ENCODE data around the gene OR7G3.

OR7G3 gene

GRCh38 chr19:9161427-9161826, 34.7 kb upstream of the OR7G3 start:
- no peak for TF ChIP-seq CREB1 (IDR thresholded peaks at IDR 0.05; ENCODE audit: low read depth)
- no peak for TF ChIP-seq CEBPB (IDR thresholded peaks at IDR 0.05)
- TF ChIP-seq TEAD4 (IDR thresholded peaks at IDR 0.05): no peak
- TF ChIP-seq EP300 (IDR thresholded peaks at IDR 0.05; ENCODE audit: borderline replicate concordance): no peak
- TF ChIP-seq MAX (IDR thresholded peaks at IDR 0.05): no peak
- TF ChIP-seq NFIC (IDR thresholded peaks at IDR 0.05): no peak
- TF ChIP-seq ZBTB7A (IDR thresholded peaks at IDR 0.05; ENCODE audit: low read depth): no peak
- no peak for TF ChIP-seq FOXM1 (IDR thresholded peaks at IDR 0.05; ENCODE audit: borderline replicate concordance, low read depth)
- no peak for TF ChIP-seq YY1 (IDR thresholded peaks at IDR 0.05; ENCODE audit: low read depth)
- no peak for TF ChIP-seq RAD21 (IDR thresholded peaks at IDR 0.05; ENCODE audit: low read depth)
- no peak for TF ChIP-seq USF1 (IDR thresholded peaks at IDR 0.05)
- TF ChIP-seq REST (IDR thresholded peaks at IDR 0.05; ENCODE audit: low read depth): no peak
- TF ChIP-seq TCF12 (IDR thresholded peaks at IDR 0.05; ENCODE audit: low read depth): no peak
- TF ChIP-seq TAF1 (IDR thresholded peaks at IDR 0.05; ENCODE audit: low read depth): no peak
- TF ChIP-seq EGR1 (IDR thresholded peaks at IDR 0.05): no peak

GRCh38 chr19:9159891-9160290, 33.1 kb upstream of the OR7G3 start:
- no peak for TF ChIP-seq TAF1 (IDR thresholded peaks at IDR 0.05; ENCODE audit: low read depth)
- no peak for TF ChIP-seq ZBTB7A (IDR thresholded peaks at IDR 0.05; ENCODE audit: low read depth)
- TF ChIP-seq CREB1 (IDR thresholded peaks at IDR 0.05; ENCODE audit: low read depth): no peak
- no peak for TF ChIP-seq YY1 (IDR thresholded peaks at IDR 0.05; ENCODE audit: low read depth)
- no peak for TF ChIP-seq EP300 (IDR thresholded peaks at IDR 0.05; ENCODE audit: borderline replicate concordance)
- TF ChIP-seq FOXM1 (IDR thresholded peaks at IDR 0.05; ENCODE audit: borderline replicate concordance, low read depth): no peak
- TF ChIP-seq CEBPB (IDR thresholded peaks at IDR 0.05): no peak
- TF ChIP-seq TCF12 (IDR thresholded peaks at IDR 0.05; ENCODE audit: low read depth): no peak
- no peak for TF ChIP-seq REST (IDR thresholded peaks at IDR 0.05; ENCODE audit: low read depth)
- no peak for TF ChIP-seq MAX (IDR thresholded peaks at IDR 0.05)
- TF ChIP-seq NFIC (IDR thresholded peaks at IDR 0.05): no peak
- TF ChIP-seq USF1 (IDR thresholded peaks at IDR 0.05): no peak
- TF ChIP-seq TEAD4 (IDR thresholded peaks at IDR 0.05): no peak
- no peak for TF ChIP-seq EGR1 (IDR thresholded peaks at IDR 0.05)
- TF ChIP-seq RAD21 (IDR thresholded peaks at IDR 0.05; ENCODE audit: low read depth): no peak

- no peak for TF ChIP-seq FOXM1 (IDR thresholded peaks at IDR 0.05; ENCODE audit: borderline replicate concordance, low read depth)
- TF ChIP-seq ZBTB7A (IDR thresholded peaks at IDR 0.05; ENCODE audit: low read depth): no peak
- TF ChIP-seq EGR1 (IDR thresholded peaks at IDR 0.05): no peak
- no peak for TF ChIP-seq RAD21 (IDR thresholded peaks at IDR 0.05; ENCODE audit: low read depth)
- no peak for TF ChIP-seq USF1 (IDR thresholded peaks at IDR 0.05)
- no peak for TF ChIP-seq MAX (IDR thresholded peaks at IDR 0.05)
- no peak for TF ChIP-seq TAF1 (IDR thresholded peaks at IDR 0.05; ENCODE audit: low read depth)
- no peak for TF ChIP-seq CREB1 (IDR thresholded peaks at IDR 0.05; ENCODE audit: low read depth)
- no peak for TF ChIP-seq YY1 (IDR thresholded peaks at IDR 0.05; ENCODE audit: low read depth)
These were observed 29.6 kb upstream of the OR7G3 start for GRCh38 chr19:9156304-9156703.

- TF ChIP-seq RAD21 (IDR thresholded peaks at IDR 0.05; ENCODE audit: low read depth) (no peak), YY1 (IDR thresholded peaks at IDR 0.05; ENCODE audit: low read depth) (no peak), EP300 (IDR thresholded peaks at IDR 0.05; ENCODE audit: borderline replicate concordance) (no peak), EGR1 (IDR thresholded peaks at IDR 0.05) (no peak), REST (IDR thresholded peaks at IDR 0.05; ENCODE audit: low read depth) (no peak), TEAD4 (IDR thresholded peaks at IDR 0.05) (no peak), CREB1 (IDR thresholded peaks at IDR 0.05; ENCODE audit: low read depth) (no peak), CEBPB (IDR thresholded peaks at IDR 0.05) (no peak)
These were observed 28.8 kb upstream of the OR7G3 start for GRCh38 chr19:9155591-9155990.

Data from Ishikawa (cell line).